Neural cell (in vitro differentiated cells): ENCODE results near the gene SBNO2. TPM values are rescaled to one million over a fixed set of nuclear protein-coding genes. Genes with fewer than 3 reads are reported as not detected.

ENCODE experiments used
- H2AFZ ChIP-seq: fragments of 200-600, 300-800 bp; sonication (generic), shearing (Covaris generic); 2 replicates; pipeline ENCODE4 v1.6.0; 2014; ENCODE audit warnings: low read depth, mild to moderate bottlenecking, antibody characterized with exemption, low read length, moderate library complexity
- H3F3A ChIP-seq: fragments of 200-600 bp; shearing (Covaris generic); 2 replicates; pipeline ENCODE4 v1.6.1; 2016; ENCODE audit warnings: mild to moderate bottlenecking, moderate library complexity, mixed read lengths, antibody characterized with exemption, low read length; ENCODE audit not compliant: insufficient read depth, poor library complexity, severe bottlenecking
- H3K27ac ChIP-seq: fragments of 200-600, 300-800 bp; sonication (generic), shearing (Covaris generic); 2 replicates; pipeline ENCODE4 v1.5.1; 2014; ENCODE audit warnings: mild to moderate bottlenecking, low read length, moderate library complexity
- H3K27me3 ChIP-seq: fragments of 300-800, 200-600 bp; sonication (generic), shearing (Covaris generic); 2 replicates; pipeline ENCODE4 v1.6.0; 2014; ENCODE audit warnings: mild to moderate bottlenecking, low read depth, low read length, moderate library complexity; ENCODE audit not compliant: insufficient read depth
- H3K36me3 ChIP-seq: fragments of 300-800, 200-600 bp; sonication (generic), shearing (Covaris generic); 2 replicates; pipeline ENCODE4 v1.5.1; 2014; ENCODE audit warnings: mild to moderate bottlenecking, antibody characterized with exemption, low read length, moderate library complexity; ENCODE audit not compliant: insufficient read depth
- H3K4me2 ChIP-seq: fragments of 300-800, 200-600 bp; sonication (generic), shearing (Covaris generic); 2 replicates; pipeline ENCODE4 v1.6.0; 2014; ENCODE audit warnings: mild to moderate bottlenecking, low read length
- H3K4me3 ChIP-seq: fragments of 300-800, 200-600 bp; sonication (generic), shearing (Covaris generic); 2 replicates; pipeline ENCODE4 v1.5.1; 2014; ENCODE audit warnings: mild to moderate bottlenecking, low read length, moderate library complexity
- H3K79me2 ChIP-seq: fragments of 200-600 bp; shearing (Covaris generic); replicated peaks from 2 replicates; pipeline ENCODE4 v1.6.0; 2014; ENCODE audit warnings: mild to moderate bottlenecking, low read length, moderate library complexity; ENCODE audit not compliant: insufficient read depth
- H3K9ac ChIP-seq: fragments of 300-800, 200-600 bp; sonication (generic), shearing (Covaris generic); 2 replicates; pipeline ENCODE4 v1.6.1; 2016; ENCODE audit warnings: mild to moderate bottlenecking, low read length, mixed read lengths
- H3K9me2 ChIP-seq: fragments of 200-600 bp; shearing (Covaris generic); 2 replicates; pipeline ENCODE4 v1.6.1; 2016; ENCODE audit warnings: mild to moderate bottlenecking, low read length, mixed read lengths; ENCODE audit not compliant: insufficient read depth
- H3K9me3 ChIP-seq: fragments of 200-600, 300-800 bp; sonication (generic), shearing (Covaris generic); 2 replicates; pipeline ENCODE4 v1.6.1; 2016; ENCODE audit warnings: mild to moderate bottlenecking, mixed run types, low read length, moderate library complexity, mixed read lengths
- H4K20me1 ChIP-seq: fragments of 200-600 bp; shearing (Covaris generic); 2 replicates; pipeline ENCODE4 v1.6.1; 2016; ENCODE audit warnings: mild to moderate bottlenecking, mixed run types; ENCODE audit not compliant: insufficient read depth
- POLR2AphosphoS5 ChIP-seq: IDR thresholded peaks from 2 replicates; pipeline ENCODE4 v1.6.1; 2012
- RAD21 ChIP-seq: fragments of 450-650 bp; conservative IDR thresholded peaks from 2 replicates; pipeline ENCODE4 v1.6.1; 2014; ENCODE audit warnings: antibody characterized with exemption, mild to moderate bottlenecking, moderate library complexity
- polyA plus RNA-seq: library from polyadenylated mRNA; depleted of rRNA; stranded (reverse); fragments of >200 nt; gene quantifications from 2 replicates; pipeline ENCODE4 v1.2.3, GENCODE V29; 2014
- TF ChIP-seq, protein P1 (sequence below): fragments of 450-650 bp; IDR thresholded peaks from 2 replicates; pipeline ENCODE4 v1.5.1; 2014; ENCODE audit warnings: antibody characterized with exemption, mild to moderate bottlenecking, moderate library complexity; ENCODE audit not compliant: poor library complexity, severe bottlenecking
- TF ChIP-seq, protein P2 (sequence below): IDR thresholded peaks from 2 replicates; pipeline ENCODE4 v1.6.1; 2012; ENCODE audit warnings: borderline replicate concordance

SBNO2 gene
- polyA plus RNA-seq, 1 donor from 2014 or later: 4.8 TPM

DNA sequence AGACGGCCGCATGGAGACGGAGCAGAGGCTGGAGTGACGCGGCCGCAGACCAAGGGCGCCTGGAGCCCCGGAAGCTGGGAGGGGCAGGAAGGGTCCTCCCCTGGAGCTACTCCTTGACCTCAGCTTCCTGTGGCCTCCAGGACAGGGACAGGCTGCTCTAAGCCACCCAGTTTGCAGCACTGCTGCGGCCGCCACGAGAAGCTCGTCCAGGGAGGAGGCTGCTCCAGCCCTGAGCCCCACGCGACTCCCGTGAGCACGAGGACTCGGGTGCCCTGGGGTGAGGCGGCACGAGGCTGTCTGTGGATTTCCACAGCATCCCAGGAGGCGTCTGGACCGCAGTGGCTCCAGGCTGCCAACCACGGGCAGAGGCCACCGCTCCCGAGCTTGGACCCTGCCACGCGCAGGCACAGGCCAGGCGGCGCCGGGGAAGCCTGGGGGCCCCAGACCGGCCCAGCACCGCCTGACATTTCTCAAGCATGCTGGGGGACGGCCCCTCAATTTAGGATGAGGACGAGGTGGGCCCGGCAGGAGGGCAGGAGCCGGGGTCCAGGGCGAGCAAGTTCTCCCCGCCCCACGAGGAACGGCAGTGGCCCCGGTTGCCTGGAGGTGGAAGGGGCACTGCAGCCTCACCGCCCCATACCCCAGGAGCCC is 10.7 kb downstream of the SBNO2 start:
- no peaks in the 10 kb centered on the region for H3K27me3 ChIP-seq
- no peaks in the 10 kb centered on the region for H4K20me1 ChIP-seq
- no peak overlapping the region for H3K9ac ChIP-seq
- H2AFZ ChIP-seq: no peak overlapping the region
- H3F3A ChIP-seq: no peaks in the 10 kb centered on the region
- no peak overlapping the region for H3K4me3 ChIP-seq
- no peaks in the 10 kb centered on the region for H3K9me2 ChIP-seq
- no peaks in the 10 kb centered on the region for H3K79me2 ChIP-seq
- no peak overlapping the region for H3K4me2 ChIP-seq
- TF ChIP-seq, protein P1, sequence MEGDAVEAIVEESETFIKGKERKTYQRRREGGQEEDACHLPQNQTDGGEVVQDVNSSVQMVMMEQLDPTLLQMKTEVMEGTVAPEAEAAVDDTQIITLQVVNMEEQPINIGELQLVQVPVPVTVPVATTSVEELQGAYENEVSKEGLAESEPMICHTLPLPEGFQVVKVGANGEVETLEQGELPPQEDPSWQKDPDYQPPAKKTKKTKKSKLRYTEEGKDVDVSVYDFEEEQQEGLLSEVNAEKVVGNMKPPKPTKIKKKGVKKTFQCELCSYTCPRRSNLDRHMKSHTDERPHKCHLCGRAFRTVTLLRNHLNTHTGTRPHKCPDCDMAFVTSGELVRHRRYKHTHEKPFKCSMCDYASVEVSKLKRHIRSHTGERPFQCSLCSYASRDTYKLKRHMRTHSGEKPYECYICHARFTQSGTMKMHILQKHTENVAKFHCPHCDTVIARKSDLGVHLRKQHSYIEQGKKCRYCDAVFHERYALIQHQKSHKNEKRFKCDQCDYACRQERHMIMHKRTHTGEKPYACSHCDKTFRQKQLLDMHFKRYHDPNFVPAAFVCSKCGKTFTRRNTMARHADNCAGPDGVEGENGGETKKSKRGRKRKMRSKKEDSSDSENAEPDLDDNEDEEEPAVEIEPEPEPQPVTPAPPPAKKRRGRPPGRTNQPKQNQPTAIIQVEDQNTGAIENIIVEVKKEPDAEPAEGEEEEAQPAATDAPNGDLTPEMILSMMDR: no peak
- TF ChIP-seq POLR2AphosphoS5 (no peak), RAD21 (no peak)
- TF ChIP-seq, protein P2, sequence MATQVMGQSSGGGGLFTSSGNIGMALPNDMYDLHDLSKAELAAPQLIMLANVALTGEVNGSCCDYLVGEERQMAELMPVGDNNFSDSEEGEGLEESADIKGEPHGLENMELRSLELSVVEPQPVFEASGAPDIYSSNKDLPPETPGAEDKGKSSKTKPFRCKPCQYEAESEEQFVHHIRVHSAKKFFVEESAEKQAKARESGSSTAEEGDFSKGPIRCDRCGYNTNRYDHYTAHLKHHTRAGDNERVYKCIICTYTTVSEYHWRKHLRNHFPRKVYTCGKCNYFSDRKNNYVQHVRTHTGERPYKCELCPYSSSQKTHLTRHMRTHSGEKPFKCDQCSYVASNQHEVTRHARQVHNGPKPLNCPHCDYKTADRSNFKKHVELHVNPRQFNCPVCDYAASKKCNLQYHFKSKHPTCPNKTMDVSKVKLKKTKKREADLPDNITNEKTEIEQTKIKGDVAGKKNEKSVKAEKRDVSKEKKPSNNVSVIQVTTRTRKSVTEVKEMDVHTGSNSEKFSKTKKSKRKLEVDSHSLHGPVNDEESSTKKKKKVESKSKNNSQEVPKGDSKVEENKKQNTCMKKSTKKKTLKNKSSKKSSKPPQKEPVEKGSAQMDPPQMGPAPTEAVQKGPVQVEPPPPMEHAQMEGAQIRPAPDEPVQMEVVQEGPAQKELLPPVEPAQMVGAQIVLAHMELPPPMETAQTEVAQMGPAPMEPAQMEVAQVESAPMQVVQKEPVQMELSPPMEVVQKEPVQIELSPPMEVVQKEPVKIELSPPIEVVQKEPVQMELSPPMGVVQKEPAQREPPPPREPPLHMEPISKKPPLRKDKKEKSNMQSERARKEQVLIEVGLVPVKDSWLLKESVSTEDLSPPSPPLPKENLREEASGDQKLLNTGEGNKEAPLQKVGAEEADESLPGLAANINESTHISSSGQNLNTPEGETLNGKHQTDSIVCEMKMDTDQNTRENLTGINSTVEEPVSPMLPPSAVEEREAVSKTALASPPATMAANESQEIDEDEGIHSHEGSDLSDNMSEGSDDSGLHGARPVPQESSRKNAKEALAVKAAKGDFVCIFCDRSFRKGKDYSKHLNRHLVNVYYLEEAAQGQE: no peak
- peaks cover 5% of the 10 kb centered on the region for H3K9me3 ChIP-seq
- H3K36me3 ChIP-seq: peaks cover 8% of the 10 kb centered on the region
- H3K27ac ChIP-seq: no peak overlapping the region

DNA sequence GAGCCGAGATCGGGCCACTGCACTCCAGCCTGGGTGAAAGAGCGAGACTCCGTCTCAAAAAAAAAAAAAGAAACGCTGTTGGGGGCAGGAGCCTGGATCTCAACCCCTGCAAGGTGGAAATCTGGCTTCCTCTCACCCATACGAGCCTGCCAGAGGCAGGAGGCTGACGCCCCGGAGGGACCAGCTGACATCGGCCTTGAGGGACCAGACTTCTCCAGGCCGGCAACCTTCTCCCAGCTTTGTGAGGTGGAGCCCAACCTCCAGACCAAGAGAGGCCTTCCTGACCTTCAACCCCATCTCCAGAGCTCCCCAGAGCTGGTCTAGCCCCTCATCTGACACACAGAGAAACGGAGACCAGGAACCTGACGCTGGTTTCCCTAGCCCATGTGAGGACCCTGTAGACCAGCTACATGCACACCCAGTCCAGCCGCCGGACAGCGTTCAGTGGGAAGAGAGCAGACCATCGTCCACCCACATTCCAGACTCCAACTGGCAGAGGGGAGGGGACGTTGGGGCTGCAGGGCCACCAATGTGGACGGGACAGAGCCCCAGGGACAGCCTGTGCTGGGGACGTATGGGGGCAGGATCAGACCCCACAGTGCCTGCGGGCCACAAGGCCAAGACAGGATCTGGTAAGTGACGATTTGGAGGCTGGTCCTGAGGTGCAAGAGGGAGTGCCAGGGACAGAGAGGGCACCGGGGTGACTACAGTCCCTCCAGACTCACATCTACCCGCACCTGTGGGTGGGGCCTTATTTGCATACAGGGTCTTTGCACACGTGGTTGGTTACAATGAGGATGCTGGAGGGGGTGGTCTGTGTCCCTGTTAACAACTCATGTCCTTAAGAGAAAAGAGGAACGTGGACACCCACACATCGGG is 11.4 kb downstream of the SBNO2 start:
- H2AFZ ChIP-seq: no peak overlapping the region
- peaks cover 8% of the 10 kb centered on the region for H3K36me3 ChIP-seq
- H3K9me2 ChIP-seq: no peaks in the 10 kb centered on the region
- TF ChIP-seq, protein P1: no peak
- no peaks in the 10 kb centered on the region for H4K20me1 ChIP-seq
- no peaks in the 10 kb centered on the region for H3F3A ChIP-seq
- H3K27me3 ChIP-seq: no peaks in the 10 kb centered on the region
- no peak overlapping the region for H3K9ac ChIP-seq
- H3K4me3 ChIP-seq: no peak overlapping the region
- H3K9me3 ChIP-seq: peaks cover 5% of the 10 kb centered on the region
- H3K79me2 ChIP-seq: no peaks in the 10 kb centered on the region
- no peak overlapping the region for H3K4me2 ChIP-seq
- H3K27ac ChIP-seq: no peak overlapping the region
